Motor neuron (in vitro differentiated cells): ENCODE data around the gene TLX1. TPM values are rescaled to one million over a fixed set of nuclear protein-coding genes. Genes with fewer than 3 reads are reported as not detected.
A peak's percentile ranks its signal among the peaks of the same experiment; 100 is the strongest.

ENCODE experiments used
- ATAC-seq, 8 experiments: fragments of 200-7000 bp; cut with Tn5 transposase; replicated peaks in 6 of 8; 2 replicates each; pipeline ENCODE4 v1.8.0; 2021; ENCODE audit warnings: mild to moderate bottlenecking in 8 of 8, moderate library complexity in 8 of 8
- H3K27ac ChIP-seq, 2 donors: fragments of 250-450 bp; sonication (Bioruptor Pico); 2 replicates each; pipeline ENCODE4 v1.9.0; 2021; ENCODE audit warnings: antibody characterized with exemption in 2 of 2, mild to moderate bottlenecking in 2 of 2, moderate library complexity in 1 of 2
- H3K4me1 ChIP-seq, 2 donors: fragments of 250-450 bp; sonication (Bioruptor Pico); replicated peaks in 1 of 2; 2 replicates each; pipeline ENCODE4 v1.6.1; 2021; ENCODE audit warnings: antibody characterized with exemption in 2 of 2, mild to moderate bottlenecking in 2 of 2, moderate library complexity in 1 of 2
- H3K4me3 ChIP-seq, 5 donors: fragments of 250-450 bp; sonication (Bioruptor Pico); 2 replicates each; pipeline ENCODE4 v1.9.0; 2021; ENCODE audit warnings: antibody characterized with exemption in 5 of 5, mild to moderate bottlenecking in 5 of 5, moderate library complexity in 4 of 5
- WGBS, 10 experiments: fragments of 450-650 bp; shearing (Covaris generic); methylation state at CpG; one replicate each; pipeline ENCODE4 v1.0.0; 2022; 5-methylcytosine and 5-hydroxymethylcytosine counted together
- in situ Hi-C, 9 experiments: fragments of 400-800 bp; cut with MboI; loops; one replicate each; pipeline ENCODE4 v1.15.0; 2021; ENCODE audit warnings: low sequenced_read_pairs in 9 of 9, low pct_unique_long_range_greater_than_20kb in 2 of 9; ENCODE audit not compliant: unreplicated experiment in 9 of 9
- total RNA-seq, 8 experiments: library from RNA; unstranded; fragments of 300-600 nt; gene quantifications; 2 replicates each; pipeline versions ENCODE4 v1.2.3 to v1.2.4, GENCODE V29; 2022

TLX1 gene
- total RNA-seq, 8 experiments from 2014 or later = 0.05 to 0.66 (median 0.45) TPM; not detected in 3

DNA sequence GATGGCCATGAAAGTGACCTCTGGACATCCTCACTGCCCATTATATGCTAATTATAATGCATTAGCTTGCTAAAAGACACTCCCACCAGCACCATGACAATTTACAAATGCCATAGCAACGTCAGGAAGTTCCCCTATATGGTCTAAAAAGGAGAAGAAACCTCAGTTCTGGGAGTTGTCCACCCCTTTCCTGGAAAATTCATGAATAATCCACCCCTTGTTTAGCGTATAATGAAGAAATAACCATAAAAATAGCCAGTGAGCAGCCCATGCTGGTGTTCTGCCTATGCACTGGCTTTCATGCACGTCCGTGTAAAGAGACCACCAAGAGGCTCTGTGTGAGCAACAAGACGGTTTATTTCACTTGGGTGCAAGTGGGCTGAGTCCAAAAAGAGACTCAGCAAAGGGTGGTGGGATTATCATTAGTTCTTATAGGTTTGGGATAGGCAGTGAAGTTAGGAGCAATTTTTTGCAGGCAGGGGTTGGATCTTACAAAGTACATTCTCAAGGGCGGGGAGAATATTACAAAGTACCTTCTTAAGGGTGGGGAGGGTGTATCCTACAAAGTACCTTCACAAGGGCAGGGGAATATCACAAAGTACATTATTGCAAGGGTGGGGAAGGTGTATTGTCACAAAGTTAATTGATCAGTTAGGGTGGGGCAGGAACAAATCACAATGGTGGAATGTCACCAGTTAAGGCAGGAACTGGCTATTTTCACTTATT lies 52.5 kb downstream of the TLX1 start:
- peak in 6 of 8 experiments; percentile 35 to 94 (median 56) for ATAC-seq
- Histone ChIP-seq H3K4me1 (peaks cover 0 to 3% of the 10 kb centered on the region in 2 donors), H3K4me3 (no peak overlapping the region), H3K27ac (no peak overlapping the region)
- in situ Hi-C loops = no loop called here
- 12 to 60% (median 42%) methylated on average over 1 to 6 of the region's 6 CpGs; no CpG with 5 or more reads in 3 of the 10 experiments for WGBS, 10 experiments

Other genes with a start within 250 kb of the TLX1 start
- gene SLF2, start 218.3 kb upstream of the TLX1 start, total RNA-seq = 10 to 100 TPM; 18.9 to 42.7 (median 31.5) TPM
- gene SEMA4G, start 161.8 kb upstream of the TLX1 start, total RNA-seq = 10 to 100 TPM in 5 of 8 experiments, 1 to 10 TPM in 3; 3.2 to 17.0 (median 10.1) TPM
- 100 to 1,000 TPM in 1 of 8 experiments, 10 to 100 TPM in 7; 57.8 to 101 (median 71.6) TPM for gene MRPL43, start 143.8 kb upstream of the TLX1 start, total RNA-seq
- 10 to 100 TPM in 4 of 8 experiments, 1 to 10 TPM in 4; 5.7 to 31.3 (median 10.5) TPM for gene TWNK, start 143.8 kb upstream of the TLX1 start, total RNA-seq
- 10 to 100 TPM; 24.4 to 59.7 (median 48.2) TPM for gene LZTS2, start 131.5 kb upstream of the TLX1 start, total RNA-seq
- 1 to 10 TPM in 6 of 8 experiments, under 1 TPM in 2; 0.27 to 9.6 (median 3.5) TPM for gene PDZD7, start 100.2 kb upstream of the TLX1 start, total RNA-seq
- gene SFXN3, start 100.1 kb upstream of the TLX1 start, total RNA-seq = 10 to 100 TPM; 12.9 to 54.6 (median 26.1) TPM
- gene KAZALD1, start 69.3 kb upstream of the TLX1 start, total RNA-seq = 10 to 100 TPM in 3 of 8 experiments, 1 to 10 TPM in 5; 1.1 to 47.5 (median 2.6) TPM
- gene LBX1, start 98.2 kb downstream of the TLX1 start, total RNA-seq = 10 to 100 TPM in 3 of 8 experiments, 1 to 10 TPM in 3, under 1 TPM in 2; 0.29 to 58.6 (median 1.8) TPM
- 10 to 100 TPM; 18.5 to 27.5 (median 20.1) TPM for gene BTRC, start 222.9 kb downstream of the TLX1 start, total RNA-seq